Measurements from ENCODE around the gene FRMD7.

DNA sequence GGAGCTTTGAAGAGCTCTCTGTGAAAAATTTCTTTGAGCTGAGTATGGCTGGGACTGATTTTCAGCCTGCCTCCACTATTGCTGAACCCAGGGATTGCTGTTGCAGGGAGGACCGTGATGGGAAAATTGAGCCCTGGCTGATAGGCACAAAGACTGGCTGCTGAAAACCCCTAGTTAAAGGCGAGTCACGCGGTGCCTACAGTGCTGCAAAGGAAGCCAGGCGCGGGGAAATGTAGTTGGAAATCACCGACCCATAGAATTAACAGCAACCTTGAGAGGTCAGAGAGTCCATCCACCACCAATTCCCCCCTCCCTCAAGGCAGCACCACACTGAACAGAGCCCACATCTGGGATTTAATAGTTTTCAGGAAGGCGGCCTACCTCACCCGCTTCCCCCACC, 26.0 kb downstream of the FRMD7 start:
- TF ChIP-seq, protein P1, sequence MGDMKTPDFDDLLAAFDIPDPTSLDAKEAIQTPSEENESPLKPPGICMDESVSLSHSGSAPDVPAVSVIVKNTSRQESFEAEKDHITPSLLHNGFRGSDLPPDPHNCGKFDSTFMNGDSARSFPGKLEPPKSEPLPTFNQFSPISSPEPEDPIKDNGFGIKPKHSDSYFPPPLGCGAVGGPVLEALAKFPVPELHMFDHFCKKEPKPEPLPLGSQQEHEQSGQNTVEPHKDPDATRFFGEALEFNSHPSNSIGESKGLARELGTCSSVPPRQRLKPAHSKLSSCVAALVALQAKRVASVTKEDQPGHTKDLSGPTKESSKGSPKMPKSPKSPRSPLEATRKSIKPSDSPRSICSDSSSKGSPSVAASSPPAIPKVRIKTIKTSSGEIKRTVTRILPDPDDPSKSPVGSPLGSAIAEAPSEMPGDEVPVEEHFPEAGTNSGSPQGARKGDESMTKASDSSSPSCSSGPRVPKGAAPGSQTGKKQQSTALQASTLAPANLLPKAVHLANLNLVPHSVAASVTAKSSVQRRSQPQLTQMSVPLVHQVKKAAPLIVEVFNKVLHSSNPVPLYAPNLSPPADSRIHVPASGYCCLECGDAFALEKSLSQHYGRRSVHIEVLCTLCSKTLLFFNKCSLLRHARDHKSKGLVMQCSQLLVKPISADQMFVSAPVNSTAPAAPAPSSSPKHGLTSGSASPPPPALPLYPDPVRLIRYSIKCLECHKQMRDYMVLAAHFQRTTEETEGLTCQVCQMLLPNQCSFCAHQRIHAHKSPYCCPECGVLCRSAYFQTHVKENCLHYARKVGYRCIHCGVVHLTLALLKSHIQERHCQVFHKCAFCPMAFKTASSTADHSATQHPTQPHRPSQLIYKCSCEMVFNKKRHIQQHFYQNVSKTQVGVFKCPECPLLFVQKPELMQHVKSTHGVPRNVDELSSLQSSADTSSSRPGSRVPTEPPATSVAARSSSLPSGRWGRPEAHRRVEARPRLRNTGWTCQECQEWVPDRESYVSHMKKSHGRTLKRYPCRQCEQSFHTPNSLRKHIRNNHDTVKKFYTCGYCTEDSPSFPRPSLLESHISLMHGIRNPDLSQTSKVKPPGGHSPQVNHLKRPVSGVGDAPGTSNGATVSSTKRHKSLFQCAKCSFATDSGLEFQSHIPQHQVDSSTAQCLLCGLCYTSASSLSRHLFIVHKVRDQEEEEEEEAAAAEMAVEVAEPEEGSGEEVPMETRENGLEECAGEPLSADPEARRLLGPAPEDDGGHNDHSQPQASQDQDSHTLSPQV (IDR thresholded peaks at IDR 0.05), result no peak
- TF ChIP-seq POLR2A (IDR thresholded peaks at IDR 0.05; ENCODE audit: low read depth, low read length), result no peak
- TF ChIP-seq ZZZ3 (IDR thresholded peaks at IDR 0.05; ENCODE audit: control insufficient read depth, insufficient read length, low read depth), result no peak
- no peak for TF ChIP-seq LARP7 (IDR thresholded peaks at IDR 0.05)
- TF ChIP-seq MYC (IDR thresholded peaks at IDR 0.05; ENCODE audit: insufficient read depth, insufficient read length, insufficient replicate concordance, low read length, severe bottlenecking), result no peak
- no peak for TF ChIP-seq SMC3 (IDR thresholded peaks at IDR 0.05; ENCODE audit: borderline replicate concordance, low read length)
- TF ChIP-seq YBX1 (IDR thresholded peaks at IDR 0.05), result no peak
- TF ChIP-seq, protein P2, sequence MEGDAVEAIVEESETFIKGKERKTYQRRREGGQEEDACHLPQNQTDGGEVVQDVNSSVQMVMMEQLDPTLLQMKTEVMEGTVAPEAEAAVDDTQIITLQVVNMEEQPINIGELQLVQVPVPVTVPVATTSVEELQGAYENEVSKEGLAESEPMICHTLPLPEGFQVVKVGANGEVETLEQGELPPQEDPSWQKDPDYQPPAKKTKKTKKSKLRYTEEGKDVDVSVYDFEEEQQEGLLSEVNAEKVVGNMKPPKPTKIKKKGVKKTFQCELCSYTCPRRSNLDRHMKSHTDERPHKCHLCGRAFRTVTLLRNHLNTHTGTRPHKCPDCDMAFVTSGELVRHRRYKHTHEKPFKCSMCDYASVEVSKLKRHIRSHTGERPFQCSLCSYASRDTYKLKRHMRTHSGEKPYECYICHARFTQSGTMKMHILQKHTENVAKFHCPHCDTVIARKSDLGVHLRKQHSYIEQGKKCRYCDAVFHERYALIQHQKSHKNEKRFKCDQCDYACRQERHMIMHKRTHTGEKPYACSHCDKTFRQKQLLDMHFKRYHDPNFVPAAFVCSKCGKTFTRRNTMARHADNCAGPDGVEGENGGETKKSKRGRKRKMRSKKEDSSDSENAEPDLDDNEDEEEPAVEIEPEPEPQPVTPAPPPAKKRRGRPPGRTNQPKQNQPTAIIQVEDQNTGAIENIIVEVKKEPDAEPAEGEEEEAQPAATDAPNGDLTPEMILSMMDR (IDR thresholded peaks at IDR 0.05 in 2 of 3, conservative IDR thresholded peaks at IDR 0.05 in 1 of 3; ENCODE audit: control insufficient read depth in 2 of 3, extremely low read depth in 1 of 3, insufficient read depth in 1 of 3, low read depth in 3 of 3, low read length in 3 of 3), result no peak
- no peak for TF ChIP-seq EZH2 (IDR thresholded peaks at IDR 0.05; ENCODE audit: borderline replicate concordance, control insufficient read depth, low read depth, low read length)
- TF ChIP-seq TBL1XR1 (IDR thresholded peaks at IDR 0.05; ENCODE audit: low read depth, low read length), result no peak
